Left kidney (tissue), 2 donors: Measurements from ENCODE around the gene MRPL42. TPM values are rescaled to one million over a fixed set of nuclear protein-coding genes. Genes with fewer than 3 reads are reported as not detected.
"Not testable (repeated sequence)": the region's sequence is repeated elsewhere in the genome, so short reads cannot be mapped to it uniquely, and the experiment has no call there.

Experiments
- DNase-seq: peaks from one replicate; pipeline ENCODE4 v3.0.0-alpha.2; 2013
- polyA plus RNA-seq: library from polyadenylated mRNA; unstranded; fragments of 120-200 nt; gene quantifications from one replicate; pipeline ENCODE4 v1.2.1, GENCODE V29; 2013; ENCODE audit not compliant: insufficient read length

Gene MRPL42
- polyA plus RNA-seq, 1 donor, result 80.6 TPM

GRCh38 chr12:93540466-93540865, 73.2 kb downstream of the MRPL42 start:
- peak; percentile 26 for DNase-seq

GRCh38 chr12:93541578-93542225, 74.4 kb downstream of the MRPL42 start:
- DNase-seq, result no peak

GRCh38 chr12:93547778-93548177, 80.5 kb downstream of the MRPL42 start:
- DNase-seq, result no peak

GRCh38 chr12:93549174-93549573, 81.9 kb downstream of the MRPL42 start:
- DNase-seq, result no peak

- no peak for DNase-seq
Measured at GRCh38 chr12:93550748-93551611, 83.7 kb downstream of the MRPL42 start.

- DNase-seq, result no peak
Measured at GRCh38 chr12:93552427-93552826, 85.1 kb downstream of the MRPL42 start.

GRCh38 chr12:93557879-93558278, 90.6 kb downstream of the MRPL42 start:
- DNase-seq, result not testable (repeated sequence)

GRCh38 chr12:93558685-93559084, 91.4 kb downstream of the MRPL42 start:
- not testable (repeated sequence) for DNase-seq

GRCh38 chr12:93563807-93564538, 96.7 kb downstream of the MRPL42 start:
- DNase-seq, result no peak

GRCh38 chr12:93565760-93566159, 98.4 kb downstream of the MRPL42 start:
- DNase-seq, result no peak

Other genes with a start within 250 kb of the MRPL42 start
- 130 TPM for gene NUDT4, start 89.6 kb upstream of the MRPL42 start, polyA plus RNA-seq
- gene UBE2N, start 25.6 kb upstream of the MRPL42 start, polyA plus RNA-seq, result 173 TPM
- gene SOCS2, start 105.2 kb downstream of the MRPL42 start, polyA plus RNA-seq, result 36.1 TPM
- 11.4 TPM for gene CRADD, start 209.9 kb downstream of the MRPL42 start, polyA plus RNA-seq